NCI-H82 treated with DMSO at 0.1 percent for 48 hours (cell line): ENCODE data around the gene NAV2.

Source experiments
- DNase-seq: peaks from one replicate; lab custom pipeline; 2025; ENCODE audit not compliant: unreplicated experiment; lab: John Stamatoyannopoulos, UW

NAV2 gene, protein sequence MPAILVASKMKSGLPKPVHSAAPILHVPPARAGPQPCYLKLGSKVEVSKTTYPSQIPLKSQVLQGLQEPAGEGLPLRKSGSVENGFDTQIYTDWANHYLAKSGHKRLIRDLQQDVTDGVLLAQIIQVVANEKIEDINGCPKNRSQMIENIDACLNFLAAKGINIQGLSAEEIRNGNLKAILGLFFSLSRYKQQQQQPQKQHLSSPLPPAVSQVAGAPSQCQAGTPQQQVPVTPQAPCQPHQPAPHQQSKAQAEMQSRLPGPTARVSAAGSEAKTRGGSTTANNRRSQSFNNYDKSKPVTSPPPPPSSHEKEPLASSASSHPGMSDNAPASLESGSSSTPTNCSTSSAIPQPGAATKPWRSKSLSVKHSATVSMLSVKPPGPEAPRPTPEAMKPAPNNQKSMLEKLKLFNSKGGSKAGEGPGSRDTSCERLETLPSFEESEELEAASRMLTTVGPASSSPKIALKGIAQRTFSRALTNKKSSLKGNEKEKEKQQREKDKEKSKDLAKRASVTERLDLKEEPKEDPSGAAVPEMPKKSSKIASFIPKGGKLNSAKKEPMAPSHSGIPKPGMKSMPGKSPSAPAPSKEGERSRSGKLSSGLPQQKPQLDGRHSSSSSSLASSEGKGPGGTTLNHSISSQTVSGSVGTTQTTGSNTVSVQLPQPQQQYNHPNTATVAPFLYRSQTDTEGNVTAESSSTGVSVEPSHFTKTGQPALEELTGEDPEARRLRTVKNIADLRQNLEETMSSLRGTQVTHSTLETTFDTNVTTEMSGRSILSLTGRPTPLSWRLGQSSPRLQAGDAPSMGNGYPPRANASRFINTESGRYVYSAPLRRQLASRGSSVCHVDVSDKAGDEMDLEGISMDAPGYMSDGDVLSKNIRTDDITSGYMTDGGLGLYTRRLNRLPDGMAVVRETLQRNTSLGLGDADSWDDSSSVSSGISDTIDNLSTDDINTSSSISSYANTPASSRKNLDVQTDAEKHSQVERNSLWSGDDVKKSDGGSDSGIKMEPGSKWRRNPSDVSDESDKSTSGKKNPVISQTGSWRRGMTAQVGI (N-terminal part only)

DNA sequence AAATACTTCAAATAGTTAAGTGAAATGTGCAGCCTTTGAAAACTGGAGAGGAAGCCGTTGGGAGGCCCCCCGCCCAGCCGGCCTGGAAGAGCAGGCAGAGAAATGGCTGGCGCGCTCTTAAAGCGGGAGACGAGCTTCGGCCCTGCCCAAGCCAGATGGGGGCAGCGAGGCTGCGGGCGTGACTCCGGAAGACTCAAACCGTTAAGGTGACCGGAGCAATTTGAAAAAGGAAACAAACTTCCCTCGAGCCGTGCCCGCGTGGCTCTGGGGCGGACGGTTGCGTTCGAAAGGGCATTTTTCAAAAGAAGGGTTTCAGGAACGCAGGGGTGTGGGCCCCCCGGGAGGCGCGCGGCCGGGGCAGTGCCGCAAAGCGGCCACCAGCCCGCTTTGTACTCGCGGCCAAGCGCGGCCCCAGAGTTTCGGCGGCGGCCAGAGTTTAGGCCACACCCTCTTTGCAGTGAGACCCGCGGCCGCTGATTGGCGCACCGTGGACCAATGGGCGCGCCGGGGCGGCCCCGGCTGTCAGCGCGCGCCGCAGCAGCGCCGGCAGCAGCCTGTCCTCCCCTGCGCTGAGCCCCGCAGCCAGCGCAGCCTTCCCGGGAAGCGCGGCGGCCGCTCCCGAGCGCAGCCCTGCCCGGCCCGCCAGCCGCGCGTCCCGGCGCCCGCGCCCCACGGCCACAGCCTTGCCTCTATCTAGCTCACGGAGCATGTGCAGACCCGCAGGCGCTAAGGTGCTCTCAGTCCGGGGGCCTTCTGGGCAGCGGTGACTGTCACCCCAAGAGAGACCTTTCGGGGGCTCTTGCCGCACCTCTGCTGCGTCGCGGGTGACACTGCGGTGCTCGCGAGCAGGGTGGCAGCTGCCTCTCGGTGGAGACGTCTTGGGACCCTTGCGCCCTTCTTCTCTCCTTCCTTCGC, at the start of gene NAV2:
Gene NAV2, plus strand, starts transcription at position 557 of the 915 bp plus-strand sequence. CDS start 859 bp downstream, outside the sequence.
- peak; percentile 30 for DNase-seq

DNA sequence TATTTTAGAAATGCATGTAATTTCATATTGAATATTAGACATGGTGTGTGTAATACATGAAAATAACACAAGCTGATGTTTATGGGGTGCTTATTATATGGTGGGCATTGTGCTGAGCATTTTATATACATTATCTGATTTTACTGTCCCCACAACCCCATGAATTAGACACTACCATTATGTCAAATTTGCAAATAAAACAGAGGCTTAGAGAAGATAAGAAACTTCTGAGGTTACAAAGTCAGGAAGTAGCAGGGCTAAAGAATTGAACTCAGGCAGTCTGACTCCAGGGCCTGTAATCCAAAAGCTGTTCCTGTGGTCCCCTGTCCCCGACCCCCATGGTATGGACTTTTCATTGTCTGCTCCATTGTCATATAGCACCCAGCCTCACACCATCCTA, 49.4 kb upstream of the NAV2 start:
- DNase-seq = no peak

DNA sequence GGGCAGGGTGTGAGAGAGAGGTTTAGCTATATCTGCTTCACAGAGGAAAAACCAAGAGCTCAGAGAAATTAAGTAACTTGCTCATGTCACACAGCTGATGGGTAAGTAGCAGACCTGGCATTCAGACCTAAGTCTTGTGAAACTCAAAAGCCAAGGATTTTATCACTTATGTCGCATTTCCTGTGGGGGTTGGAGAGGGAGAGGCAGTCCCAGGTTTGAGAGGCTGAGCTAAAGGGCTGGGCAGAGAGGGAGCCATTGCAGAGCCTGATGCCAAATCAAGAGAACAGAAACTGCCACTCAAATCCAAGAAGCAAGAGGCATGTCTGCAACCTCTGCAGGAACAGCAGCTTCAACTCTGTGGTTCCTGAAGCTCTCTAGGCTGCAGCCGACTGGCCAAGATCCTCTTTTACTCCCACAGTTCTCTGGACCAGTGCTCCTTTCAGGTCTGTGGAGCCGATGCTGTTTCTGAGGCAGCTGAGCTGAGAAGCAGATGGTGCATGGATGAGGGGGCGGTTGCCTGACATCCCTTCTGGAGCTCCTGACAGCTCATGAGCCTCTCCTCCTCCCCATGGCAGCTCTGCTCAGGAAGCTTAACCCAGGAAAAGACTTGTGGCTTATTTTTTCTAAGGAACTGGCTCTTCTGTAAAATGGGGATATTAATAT, 47.6 kb upstream of the NAV2 start:
- no peak for DNase-seq

DNA sequence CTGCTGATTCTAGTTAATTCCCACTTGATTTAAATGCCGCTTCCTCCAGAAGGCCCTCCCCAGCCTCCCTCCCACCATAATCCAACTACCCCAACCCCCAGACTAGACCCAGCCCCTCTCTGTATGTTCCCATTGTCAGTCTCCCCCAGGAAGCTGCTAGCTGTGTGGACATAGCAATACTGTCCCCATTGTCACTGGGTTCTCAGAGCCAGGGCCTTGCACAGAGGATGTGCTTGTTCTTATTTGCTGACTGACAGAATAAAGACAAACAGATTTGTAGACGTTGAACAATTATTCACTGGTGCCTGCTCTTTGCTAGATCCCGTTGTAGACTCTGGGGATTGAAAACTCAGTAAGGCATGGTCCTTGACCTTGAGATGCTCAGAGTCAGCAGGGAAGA, 45.7 kb upstream of the NAV2 start:
- no peak for DNase-seq

DNA sequence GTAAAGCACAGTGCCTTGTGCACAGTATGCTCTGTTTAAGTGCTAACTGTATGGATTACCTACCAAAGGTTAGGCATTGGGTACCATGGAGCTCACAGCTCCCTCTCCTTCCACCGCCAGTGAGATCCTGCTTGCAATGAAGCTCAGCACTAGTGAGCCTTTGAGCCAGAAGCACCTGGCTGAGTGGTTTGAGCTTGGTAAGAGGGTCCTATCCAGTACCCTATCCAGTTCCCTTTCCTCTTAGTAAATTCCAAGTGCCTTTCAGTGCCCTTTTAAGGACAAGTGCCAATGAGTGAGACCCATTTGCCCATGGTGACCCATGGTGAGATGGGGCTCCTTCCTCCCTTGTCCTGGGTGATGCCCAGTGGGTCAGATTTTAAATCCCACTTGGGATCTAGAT, 43.1 kb upstream of the NAV2 start:
- no peak for DNase-seq

DNA sequence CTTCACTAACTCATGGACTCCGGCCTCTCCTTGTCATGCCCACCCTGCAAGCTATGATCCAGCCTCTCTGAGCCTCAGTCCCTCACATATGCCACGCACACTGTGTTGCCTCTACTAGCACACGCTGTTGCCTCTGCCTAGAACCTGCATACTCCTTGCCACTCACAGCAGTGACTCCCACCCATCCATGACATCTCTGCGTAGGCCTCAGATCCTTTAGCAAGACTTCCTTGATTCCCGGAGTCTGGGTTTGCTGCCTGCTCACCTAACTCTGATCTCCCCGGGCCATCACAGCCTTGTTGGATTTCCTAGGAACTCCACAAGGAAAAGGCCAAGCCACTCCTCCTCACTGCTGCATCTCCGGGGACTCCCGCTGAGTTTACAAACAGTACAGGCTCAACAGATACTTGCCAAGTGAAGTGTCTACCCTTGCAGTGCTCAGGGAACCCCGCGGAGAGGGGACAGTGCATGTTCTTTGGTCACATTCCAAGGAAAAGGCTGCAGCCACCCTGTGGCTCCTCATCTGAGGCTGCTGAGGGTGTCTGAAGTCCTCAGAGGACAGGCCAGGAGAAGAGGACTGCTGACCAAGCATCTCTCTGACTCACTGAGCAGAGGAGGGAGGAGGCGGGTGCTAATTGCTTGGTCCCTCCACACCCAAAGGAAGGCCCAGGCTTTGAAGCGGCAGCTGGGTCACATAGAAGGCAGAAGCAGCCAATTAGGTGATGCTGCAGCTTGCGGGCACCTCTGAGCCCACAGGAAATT, 42.4 kb upstream of the NAV2 start:
- no peak for DNase-seq

DNA sequence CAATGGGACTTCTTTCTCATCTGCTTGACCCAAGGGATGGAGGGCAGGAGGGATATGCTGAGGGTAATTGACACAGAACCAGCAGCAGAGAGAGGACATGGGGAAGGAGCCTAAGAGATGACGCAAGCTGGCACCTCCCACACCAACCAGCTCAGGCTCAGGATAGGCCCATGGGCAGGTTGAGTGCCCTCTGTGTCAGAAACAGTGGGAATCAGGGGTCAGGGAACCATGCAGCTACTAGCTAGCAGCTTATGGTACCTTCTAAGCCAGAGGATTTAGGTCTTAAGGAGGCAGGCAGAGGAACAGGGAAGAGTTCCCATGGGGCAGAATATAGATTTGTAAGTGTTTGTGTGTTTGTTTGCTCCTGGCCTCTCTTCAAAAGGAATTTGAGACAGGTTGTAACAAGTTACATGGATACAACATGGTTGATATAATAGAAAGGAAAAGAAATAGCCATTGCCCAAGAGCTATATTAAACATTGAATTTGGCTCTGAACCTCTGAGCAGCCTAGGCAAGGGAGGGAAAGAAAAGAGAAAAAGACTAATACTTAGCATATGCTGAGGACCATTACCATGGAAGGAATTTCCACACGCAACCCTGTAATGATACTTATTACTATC, 39.9 kb upstream of the NAV2 start:
- DNase-seq = no peak

DNA sequence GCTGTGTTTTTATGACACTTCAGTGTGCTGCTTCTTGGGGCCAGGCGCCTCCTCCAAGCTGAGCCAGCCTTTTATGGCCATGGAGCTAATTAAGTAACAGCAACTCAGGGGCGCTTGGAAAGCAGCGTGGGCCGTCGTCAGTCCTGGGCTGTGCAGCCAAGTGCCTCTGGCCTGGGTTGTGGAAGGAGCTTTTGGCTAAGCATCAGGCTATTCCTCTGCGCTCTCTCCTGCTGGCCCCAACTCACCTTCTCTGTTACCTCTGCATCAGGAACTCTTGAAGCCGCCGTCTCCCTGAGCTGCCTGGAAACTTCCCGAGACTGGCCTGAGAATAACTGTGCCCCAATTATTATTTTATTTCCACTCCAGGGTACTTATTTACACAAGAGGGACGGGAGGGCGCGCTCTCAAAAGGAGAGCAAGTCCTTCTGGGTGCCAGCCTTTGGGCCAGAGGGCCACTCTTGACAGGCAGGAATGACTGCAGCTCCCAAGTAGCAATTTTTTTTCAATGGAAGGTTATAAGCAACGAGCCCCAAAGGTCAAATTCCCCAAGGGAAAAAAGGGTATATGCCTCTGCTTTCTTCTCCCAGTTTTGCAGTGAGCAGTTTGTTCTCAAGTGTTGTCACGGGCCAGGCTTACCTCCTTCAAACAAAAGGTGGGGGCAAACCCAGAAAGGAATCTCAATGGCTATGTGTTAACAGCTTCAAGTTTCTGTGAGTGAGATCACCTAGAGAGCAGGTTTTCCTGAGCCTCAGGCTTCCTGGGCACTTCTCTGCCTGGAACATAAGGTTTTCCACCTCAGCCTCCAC, 38.5 kb upstream of the NAV2 start:
- DNase-seq = no peak

DNA sequence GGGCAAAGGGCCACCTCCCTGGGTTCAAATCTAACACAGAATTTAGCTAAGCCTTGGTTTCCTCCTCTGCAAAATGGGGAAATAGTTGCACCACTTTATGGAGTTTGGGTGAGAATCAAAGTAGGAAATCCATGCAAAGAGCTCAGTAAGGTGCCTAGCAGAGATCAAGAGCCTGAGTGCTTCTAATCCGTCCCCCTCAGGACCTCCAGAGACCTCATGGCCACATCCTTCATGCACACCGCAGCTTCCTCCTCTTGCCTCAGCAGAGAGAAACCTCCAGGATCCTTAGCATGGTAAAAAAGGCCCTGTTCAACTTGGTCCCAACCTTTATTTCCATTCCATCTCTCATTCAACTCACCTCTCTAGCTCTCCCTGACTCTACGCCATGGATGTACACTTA, 37.8 kb upstream of the NAV2 start:
- no peak for DNase-seq

DNA sequence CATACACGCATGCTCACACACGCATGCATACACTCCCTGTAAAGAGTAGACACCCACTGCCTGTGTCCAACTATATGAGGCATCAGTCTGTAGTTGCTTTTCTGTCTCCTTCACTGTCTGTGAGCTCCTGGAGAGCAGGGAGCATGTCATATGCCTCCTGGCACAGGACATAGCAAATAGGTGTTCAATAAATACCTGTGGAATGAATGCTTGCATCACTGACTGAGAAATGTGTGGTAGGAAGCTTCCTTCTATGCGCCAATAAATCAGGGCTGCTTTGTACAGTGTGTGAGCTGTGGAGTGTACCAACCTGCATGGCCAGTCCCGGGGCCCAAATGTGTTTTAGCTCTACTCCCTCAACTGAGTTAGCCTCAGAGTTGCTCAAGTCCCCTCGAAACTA, 37.2 kb upstream of the NAV2 start:
- no peak for DNase-seq

DNA sequence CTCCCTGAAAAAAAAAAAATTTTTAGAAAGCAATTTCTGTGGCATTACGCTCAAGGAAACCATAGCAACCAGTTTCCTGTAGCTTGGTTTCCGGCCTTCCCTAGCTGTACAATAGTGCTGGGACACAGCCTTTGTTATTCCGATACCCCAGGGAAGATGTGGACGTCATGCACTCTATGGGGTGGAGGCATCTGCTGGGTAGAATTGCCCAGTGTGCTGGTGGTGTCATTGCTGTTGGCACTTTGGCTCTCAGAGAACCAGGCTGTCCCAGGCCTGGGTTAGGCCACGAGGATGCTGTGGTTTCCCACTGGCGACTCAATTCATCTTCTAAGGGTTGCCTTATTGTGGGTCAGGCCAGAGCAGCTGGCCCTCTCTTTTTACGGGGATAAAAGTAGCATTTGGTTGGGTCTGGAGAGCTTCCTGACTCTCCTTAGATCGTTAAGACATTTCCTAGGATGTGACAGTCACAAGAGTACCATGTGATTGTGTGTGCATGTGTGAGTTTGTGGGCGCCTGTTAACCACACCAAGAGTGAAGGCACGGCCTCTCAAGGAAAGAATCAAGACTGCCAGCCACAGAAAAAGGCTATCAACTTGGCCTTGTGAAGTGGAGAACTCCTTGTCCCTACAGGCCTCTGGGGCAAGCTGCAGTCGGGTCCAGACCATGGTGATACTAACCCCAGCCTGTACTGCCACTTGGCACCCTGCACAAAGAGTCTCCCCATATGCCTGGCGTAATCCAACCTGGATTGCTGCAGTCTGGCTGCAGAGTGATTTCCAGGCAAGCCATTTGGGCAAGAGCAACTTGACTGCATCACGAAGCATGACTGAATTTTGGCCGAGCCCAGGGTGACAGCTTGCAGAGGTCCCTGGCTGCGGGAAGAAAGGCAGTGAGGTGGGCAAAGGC, 35.9 kb upstream of the NAV2 start:
- no peak for DNase-seq

DNA sequence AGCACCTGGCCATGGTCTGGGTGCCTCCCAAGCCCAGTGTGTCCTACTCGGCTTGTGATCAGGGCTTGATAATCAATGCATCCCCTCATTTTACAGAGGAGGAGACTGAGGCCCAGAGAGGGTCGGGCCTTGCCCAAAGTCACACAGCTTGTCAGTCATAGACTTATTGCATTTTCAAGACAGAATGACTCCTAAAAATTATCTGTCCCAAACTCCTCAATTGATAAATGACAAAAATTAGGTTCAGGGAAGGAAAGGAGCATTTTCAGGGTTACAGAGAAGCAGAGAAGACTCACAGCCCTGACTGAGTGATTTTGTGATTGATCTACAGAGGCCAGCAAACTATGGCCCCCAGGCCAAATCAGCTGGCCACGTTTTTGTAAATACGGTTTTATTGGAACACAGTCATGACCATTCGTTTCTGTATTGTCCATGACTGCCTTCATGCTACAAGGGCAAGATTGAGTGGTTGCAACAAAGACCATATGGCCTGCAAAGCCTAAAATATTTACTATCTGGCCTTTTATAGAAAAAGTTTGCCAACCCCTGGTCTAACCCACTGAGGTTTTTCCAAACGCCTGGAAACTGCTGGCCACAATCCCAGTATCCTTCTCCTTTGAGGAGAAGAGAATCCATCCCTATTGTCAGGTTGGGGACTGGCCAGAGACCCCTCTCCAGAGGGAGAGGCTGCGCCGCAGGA, 35.1 kb upstream of the NAV2 start:
- DNase-seq = no peak

DNA sequence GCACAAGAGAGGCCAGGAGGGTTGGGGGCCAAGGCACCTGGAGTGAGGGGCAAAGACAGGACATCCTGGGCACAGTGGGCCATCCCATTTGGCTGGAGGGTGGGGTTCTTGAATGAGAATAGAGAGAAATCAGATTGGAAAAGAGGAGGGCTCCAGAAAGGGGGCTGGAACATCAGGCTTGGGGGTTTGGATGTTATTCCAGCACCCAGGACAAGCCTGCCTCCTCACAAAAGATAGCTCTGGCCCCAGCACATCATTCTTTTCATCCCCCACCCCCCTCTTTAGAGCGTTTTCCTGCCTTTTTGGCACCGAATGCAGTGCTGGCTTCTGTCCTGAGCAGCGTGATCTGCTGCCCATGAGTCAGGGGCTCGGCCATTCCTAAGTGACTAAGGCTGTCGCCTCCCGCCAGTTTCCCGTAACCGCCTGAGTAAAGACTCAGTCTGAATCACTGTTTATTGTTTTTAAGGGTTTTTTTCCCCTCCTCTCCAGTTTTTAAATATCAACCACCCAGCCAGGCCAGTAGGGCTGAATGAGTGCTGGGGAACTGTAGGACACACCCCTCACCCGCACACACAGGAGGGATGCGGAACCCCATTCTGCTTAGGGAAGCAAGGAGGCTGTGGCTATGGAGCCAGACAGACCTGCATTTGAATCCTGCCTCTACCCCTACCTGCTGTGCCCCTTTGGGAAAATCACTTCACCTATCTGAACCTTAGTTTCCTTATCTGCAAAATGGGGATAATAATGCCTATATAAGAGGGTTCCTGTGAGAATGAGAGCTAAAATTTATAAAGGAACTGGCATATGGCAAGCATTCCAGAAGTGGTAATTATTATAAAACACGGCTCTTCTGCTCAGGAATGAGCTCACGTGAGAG, 32.4 kb upstream of the NAV2 start:
- DNase-seq = no peak

DNA sequence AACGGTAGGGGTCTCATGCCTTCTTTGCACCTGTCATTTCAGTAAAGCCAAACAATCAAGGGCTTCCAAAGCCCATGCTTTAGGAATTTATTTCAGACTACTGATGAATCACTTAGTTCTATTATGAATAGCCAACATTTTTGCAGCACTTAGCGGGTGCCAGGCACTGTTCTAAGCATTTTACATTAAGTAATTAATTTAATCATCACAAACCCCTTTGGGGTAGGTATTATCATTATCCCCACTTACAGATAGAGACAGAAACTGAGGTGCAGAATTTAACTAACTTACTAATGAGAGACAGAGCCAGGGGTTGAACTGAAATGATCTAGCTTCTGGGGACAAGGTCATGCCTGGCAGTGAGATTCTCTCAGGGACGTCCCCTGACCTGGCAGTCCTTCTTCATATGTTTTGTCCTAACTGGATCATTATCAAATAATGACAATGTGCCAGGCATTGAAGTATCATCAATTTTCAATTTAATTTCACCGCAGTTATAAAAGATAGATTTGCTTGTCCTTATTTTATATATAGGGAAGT, 31.7 kb upstream of the NAV2 start:
- no peak for DNase-seq

DNA sequence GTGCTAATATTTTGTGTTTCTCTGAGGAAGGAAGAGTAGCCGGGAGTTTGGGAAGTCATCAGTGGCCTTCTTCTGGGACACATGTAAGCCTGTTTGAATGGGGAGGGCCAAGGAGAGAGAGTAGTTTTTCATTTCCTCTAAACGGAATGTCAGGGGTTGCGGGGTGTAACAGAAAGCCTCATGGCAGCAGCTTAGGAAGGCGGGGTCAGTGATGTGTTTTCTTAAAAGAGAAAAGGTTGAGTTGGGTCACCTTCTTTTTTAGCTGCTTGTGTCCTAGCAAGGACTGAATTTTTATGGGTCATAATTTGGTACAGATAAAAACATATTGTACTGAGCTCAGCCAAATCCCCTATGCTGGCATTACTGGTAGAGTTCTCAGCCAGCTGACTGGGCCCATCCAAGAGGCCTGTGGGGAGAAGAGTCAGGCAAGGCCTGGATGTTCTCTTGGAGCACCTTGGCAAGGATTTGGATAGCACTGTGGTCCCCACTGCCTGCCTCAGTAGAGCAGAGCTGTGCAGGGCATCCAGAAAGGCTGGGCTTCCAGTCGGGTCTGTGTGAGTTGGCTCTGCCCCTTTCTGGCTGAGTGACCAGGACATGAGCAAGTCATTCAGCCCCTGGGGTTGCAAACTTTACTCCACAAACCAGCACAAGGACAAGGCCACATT, 29.4 kb upstream of the NAV2 start:
- no peak for DNase-seq
